ENCODE data around the gene ANKLE2. TPM values are rescaled to one million over a fixed set of nuclear protein-coding genes. Genes with fewer than 3 reads are reported as not detected.

Gene ANKLE2
- total and polyA plus RNA-seq, 10 of the 15 experiments (the other 5 are each of a cell fraction or from before 2014, with no cell fraction given): 4.3 to 89.4 (median 53.0) TPM

DNA sequence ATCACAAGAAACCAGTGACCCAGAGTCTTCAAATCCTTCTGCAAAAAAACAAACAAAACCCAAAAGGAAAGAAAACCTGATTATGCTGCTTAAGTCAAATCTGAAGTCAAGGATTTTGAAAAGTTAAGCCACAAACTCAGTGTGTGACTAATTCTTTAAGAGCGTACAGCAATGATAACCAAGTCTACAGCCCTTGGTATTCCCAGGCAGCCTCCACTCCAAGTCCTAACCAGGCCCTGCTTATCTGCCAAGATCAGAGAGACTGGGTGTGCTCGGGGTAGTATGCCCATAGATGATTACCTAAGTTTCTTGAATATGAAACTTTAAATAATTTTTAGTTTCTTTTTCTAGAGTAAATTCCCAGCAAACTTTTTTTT lies 37.9 kb downstream of the ANKLE2 start (continued):
- TF ChIP-seq ZNF687 (IDR thresholded peaks at IDR 0.05) (no peak), RAD51 (IDR thresholded peaks at IDR 0.05) (no peak), RFX5 (IDR thresholded peaks at IDR 0.05; ENCODE audit: low read depth, low read length) (no peak), ZNF592 (IDR thresholded peaks at IDR 0.05) (no peak), IRF3 (IDR thresholded peaks at IDR 0.05) (no peak), CEBPB (IDR thresholded peaks at IDR 0.05; ENCODE audit: borderline replicate concordance in 1 of 2, low read depth in 2 of 2, low read length in 2 of 2) (no peak), MTA3 (IDR thresholded peaks at IDR 0.05; ENCODE audit: borderline replicate concordance, low read length) (no peak), MYC (IDR thresholded peaks at IDR 0.05; ENCODE audit: insufficient read depth, insufficient read length, insufficient replicate concordance, low read length, severe bottlenecking) (no peak), SREBF1 (IDR thresholded peaks at IDR 0.05; ENCODE audit: low read length) (no peak)
- TF ChIP-seq, protein P1, sequence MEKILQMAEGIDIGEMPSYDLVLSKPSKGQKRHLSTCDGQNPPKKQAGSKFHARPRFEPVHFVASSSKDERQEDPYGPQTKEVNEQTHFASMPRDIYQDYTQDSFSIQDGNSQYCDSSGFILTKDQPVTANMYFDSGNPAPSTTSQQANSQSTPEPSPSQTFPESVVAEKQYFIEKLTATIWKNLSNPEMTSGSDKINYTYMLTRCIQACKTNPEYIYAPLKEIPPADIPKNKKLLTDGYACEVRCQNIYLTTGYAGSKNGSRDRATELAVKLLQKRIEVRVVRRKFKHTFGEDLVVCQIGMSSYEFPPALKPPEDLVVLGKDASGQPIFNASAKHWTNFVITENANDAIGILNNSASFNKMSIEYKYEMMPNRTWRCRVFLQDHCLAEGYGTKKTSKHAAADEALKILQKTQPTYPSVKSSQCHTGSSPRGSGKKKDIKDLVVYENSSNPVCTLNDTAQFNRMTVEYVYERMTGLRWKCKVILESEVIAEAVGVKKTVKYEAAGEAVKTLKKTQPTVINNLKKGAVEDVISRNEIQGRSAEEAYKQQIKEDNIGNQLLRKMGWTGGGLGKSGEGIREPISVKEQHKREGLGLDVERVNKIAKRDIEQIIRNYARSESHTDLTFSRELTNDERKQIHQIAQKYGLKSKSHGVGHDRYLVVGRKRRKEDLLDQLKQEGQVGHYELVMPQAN (conservative IDR thresholded peaks at IDR 0.05): no peak
